Activated naive CD8-positive, alpha-beta T cell treated with anti-CD3 and anti-CD28 coated beads, Interleukin-2, amount 50 U/mL, for 16 hours (primary cell): ENCODE measurements around the gene POLR2L.

Experiments
- DNase-seq: peaks from one replicate; pipeline ENCODE4 v3.0.0-alpha.2; 2020; ENCODE audit warnings: low read depth, low spot score

The POLR2L gene

DNA sequence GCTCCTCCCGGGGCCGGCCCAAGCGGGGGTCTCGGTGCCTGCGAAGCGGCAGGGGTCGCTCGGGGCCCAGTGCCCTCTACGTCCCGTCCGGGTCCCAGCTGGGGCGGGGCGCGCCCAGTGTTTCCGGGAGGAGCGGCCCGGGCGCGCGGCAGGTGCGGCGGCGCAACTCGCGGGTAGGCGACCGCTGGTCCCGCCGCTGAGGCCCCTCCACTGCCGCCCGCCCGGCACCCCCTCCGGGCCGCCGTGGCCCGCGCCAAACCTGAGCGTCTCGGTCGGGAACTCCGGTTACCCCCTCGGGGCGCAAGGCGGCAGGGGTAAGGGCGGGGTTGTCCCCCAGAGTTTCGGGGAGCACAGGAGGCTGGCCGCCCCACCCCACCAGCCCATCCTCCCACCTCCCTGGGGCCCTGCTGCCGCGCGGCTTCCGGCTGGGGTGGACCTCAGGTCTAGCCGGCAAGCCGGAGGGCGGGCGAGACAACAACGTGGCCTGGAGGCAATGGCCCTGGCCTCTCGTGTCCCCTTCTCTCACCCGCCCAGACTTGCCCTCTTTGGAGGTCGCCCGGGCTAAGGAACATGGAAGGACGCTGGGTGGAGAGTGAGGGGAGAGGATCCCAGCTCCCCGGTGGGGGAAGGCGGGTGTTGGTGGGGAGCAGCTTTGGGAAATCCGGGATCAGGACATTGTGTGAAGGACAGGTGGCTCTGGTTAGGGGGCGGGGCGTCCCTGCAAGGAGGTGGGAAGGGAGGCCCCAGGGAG is 15.0 kb downstream of the POLR2L start:
- DNase-seq: no peak

DNA sequence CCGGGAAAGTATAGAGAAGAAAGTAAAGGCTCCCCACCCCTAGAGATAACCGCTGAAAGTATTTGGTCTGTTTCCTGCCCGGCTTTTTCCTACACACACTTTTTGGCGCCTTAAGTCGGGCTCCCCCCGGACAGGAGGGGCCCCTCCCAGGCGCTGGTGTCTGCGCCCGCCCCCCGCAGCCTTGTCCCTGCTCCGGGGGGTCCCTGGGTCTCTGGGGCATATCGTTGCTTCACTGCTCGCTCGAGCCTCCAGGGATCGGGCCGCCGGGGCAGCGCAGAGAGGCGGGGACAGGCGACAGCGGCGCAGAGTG is 15.5 kb downstream of the POLR2L start:
- DNase-seq: no peak

DNA sequence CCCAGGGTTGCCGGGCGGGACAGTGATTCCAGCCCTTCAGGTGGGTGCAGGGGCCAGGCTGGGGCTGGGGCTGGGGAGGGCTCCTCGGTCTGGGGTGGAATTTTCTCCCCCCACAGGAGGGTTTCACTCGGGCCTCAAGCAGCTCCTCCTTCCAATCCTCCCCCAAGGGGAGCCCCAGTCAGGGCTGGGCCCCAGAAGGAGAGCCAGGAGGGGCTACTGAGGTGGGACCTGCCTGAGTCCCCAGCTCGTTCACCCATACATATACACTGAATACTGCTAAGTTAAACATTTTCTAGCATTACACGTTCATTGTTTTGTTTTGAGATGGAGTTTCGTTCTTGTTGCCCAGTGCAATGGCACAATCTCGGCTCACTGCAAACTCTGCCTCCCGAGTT is 16.1 kb downstream of the POLR2L start:
- DNase-seq: no peak

DNA sequence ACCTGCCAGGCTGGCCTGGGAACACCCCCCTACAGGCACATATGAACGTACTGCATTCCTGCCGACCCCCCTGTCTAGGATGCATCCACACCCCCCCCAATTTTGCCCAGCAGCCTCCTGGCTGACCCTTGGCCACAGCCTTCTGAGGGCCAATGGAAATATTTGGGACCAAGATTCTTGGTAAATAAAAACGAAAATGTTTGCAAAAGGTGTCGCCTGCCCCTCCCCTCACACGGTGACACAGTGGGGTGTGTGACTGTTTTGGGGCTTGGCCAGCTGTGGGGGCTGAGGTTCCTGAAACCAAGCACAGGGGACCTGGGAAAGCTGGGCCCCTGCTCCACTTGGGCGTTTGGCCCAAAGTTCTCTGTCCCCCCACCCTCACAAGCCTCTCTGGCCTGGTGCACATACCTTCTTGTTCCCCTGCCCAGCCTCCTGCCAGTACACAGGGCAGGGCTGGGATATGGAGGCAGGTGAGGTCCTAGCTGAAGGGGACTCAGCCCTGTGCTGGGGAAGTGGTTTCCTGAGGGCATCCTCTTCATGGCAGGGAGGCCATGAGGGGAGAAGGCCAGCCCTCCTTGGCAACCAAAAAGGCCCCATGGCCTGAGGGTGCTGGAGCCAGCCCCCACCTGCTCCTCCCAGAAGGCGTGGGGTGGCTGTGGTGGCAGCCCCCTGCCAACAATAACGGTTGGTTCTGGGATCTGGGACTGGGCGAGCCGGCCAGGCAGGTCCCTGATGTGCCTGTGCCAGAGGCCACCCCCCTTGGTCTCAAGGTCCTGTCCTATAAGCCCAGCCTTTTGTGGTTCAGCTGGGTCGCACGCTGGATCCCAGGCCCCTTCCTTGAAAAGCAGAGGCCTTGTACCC is 16.7 kb downstream of the POLR2L start:
- no peak for DNase-seq

DNA sequence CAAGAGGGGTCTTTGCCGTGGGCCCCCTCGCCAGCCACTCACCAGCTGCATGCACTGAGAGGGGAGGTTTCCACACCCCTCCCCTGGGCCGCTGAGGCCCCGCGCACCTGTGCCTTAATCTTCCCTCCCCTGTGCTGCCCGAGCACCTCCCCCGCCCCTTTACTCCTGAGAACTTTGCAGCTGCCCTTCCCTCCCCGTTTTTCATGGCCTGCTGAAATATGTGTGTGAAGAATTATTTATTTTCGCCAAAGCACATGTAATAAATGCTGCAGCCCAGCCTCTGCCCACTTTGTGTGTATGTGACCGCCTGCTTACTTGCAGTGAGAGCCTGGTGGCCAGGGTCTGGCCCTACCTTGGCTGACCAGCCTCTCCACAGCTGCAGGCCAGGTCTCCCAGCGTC is 17.4 kb downstream of the POLR2L start:
- DNase-seq: no peak

DNA sequence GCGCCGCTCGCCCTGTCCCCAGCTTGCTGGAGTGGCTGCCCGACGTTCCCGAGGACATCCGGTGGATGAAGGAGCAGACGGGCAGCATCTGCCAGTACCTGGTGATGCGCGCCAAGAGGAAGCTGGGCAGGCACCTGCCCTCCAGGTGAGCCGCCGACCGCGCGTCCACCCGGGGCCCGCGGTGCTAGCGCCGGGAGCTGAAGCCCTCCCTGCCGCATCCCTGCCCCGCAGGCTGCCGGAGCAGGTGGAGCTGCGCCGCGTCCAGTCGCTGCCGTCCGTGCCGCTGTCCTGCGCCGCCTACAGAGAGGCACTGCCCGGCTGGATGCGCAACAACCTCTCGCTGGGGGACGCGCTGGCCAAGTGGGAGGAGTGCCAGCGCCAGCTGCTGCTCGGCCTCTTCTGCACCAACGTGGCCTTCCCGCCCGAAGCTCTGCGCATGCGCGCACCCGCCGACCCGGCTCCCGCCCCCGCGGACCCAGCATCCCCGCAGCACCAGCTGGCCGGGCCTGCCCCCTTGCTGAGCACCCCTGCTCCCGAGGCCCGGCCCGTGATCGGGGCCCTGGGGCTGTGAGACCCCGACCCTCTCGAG is 17.9 kb downstream of the POLR2L start:
- DNase-seq: no peak

DNA sequence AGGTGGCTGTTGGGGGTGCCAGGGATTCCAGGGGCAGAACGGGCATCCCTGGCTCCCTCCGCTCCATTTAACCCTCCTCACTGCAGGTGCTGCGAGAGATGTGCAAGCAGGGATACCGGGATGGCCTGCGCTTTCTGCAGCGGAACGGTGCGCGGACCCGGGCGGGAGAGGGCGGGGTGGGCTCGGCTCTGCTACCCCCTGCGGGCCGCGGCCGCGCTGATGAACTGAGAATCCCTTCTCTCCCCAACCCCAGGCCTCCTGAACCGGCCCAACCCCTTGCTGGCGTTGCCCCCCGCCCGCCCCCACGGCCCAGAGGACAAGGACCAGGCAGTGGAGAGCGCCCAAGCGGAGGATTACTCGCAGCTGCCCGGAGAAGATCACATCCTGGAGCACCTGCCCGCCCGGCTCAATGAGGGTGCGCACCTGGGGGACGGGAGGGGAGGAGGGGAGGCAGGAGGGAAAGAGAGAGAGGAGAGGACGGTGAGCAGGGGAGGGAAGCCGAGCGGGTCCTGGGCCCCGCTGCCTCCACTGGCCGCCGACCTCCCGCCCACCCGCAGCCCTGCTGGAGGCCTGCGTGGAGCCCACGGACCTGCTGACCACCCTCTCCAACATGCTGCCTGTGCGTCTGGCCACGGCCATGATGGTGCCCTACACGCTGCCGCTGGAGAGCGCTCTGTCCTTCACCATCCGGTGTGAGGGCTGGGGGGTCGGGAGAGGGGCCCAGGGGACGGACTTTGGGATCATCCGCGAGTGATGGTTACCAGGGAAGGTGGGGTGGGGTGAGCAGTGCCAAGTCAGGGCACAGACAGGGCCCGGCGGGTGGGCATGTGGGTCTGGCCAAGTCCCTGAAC is 18.7 kb downstream of the POLR2L start:
- no peak for DNase-seq

DNA sequence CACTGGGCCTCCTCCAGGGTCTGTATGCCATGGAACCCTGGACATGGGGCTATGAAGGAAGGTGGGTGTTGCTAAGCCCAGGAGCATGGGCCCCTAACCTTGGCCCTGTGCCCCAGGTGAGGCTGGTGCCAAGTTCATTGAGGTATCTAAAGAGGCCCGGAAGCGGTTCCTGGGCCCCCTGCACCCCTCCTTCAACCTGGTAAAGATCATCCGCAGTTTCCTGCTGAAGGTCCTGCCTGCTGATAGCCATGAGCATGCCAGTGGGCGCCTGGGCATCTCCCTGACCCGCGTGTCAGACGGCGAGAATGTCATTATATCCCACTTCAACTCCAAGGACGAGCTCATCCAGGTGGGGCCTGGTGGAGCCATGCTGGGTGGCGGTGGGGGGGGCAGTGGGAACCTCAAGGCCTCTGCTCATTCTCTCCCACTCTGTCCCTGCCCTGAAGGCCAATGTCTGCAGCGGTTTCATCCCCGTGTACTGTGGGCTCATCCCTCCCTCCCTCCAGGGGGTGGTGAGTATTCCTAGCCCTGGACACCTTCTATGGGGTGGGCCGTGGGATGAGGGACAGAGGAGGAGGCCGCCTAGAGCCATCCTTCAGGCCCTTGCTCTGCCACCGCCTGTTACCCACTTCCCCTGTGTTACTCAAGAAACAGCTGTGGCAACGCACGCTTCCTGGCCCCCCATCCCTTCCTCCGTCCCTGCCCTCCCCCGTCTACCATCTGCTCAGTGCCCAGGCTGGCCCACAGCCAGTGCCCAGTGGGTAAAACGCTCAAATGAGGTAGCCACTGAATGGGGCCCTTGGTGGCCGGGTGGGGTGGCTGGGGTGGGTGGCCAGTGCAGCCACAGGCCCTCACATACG is 20.6 kb downstream of the POLR2L start:
- DNase-seq: no peak

DNA sequence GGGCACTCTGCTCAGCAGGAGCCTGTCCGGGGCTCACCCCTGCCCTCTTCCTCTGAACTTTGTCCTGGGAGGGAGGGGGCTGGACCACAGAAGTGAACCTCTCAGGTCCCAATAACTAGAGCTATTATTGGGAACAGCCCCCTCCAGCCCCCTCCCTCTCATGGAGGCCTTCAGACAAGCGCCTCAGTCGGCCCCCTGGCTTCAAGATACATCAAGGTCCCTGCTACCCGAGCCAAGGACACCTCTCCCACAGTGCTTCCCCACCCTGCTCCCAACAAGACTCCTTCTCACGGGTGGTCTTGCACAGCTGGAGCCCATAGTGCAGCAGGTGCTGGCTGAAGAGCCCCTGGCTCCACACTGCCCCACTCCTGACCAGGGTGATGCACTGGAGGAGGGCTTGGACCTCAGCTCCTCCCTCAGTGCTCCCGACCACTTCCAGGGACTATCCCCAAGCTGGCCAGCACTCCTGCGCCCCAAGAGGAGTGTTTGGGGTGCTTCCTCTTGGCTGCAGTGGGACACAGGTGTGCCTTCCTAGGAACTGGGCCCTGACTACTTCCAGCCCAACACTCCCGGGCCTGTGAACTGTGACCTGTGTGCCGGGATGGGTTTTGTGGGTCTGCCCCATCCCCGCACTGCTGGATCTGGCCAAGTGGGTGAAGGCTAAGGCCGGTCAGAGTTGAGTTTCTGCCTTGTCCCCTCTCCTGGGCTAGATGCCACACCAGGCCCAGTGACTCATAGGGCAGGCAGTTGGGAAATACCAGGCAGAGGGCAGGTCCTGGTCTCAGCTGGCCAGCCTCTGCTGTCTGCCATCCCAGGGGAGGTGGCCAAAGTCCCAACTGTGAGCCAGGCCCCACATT is 21.4 kb downstream of the POLR2L start:
- DNase-seq: no peak

DNA sequence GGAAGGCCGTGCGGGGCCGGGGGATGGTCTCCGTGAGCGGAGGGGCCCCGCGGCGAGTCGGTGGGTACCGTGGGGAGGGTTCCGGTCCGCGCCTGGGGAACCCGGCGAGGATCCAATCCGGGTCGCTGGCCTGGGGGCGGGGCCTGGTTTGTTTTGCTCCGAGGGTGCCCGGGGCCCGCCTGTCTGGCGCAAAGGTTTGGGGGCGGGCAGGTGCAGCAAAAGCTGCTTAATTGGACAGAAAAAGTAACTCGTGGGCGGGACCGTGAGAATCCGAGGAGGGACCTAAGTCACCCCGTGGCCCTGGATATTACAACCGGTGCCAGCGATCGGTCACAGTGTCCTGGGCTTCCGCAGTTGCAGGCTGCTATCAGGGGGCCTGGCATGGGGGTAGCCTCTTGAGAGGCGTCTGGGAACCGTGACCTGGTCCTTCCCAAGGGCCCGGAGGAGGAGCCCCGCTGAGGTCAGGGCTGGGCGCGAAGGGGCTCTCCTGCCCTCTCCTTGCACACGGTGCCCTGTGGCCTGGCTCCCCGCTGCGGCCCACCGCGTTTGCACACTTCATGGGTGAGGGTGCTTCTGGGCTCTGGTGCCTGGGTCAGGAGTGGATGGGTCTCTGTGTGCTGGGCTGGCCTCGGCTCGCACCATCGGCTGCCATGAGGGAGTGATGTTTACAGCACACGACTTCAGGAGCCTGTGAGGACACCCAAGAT is 22.2 kb downstream of the POLR2L start:
- DNase-seq: peak; percentile 85

DNA sequence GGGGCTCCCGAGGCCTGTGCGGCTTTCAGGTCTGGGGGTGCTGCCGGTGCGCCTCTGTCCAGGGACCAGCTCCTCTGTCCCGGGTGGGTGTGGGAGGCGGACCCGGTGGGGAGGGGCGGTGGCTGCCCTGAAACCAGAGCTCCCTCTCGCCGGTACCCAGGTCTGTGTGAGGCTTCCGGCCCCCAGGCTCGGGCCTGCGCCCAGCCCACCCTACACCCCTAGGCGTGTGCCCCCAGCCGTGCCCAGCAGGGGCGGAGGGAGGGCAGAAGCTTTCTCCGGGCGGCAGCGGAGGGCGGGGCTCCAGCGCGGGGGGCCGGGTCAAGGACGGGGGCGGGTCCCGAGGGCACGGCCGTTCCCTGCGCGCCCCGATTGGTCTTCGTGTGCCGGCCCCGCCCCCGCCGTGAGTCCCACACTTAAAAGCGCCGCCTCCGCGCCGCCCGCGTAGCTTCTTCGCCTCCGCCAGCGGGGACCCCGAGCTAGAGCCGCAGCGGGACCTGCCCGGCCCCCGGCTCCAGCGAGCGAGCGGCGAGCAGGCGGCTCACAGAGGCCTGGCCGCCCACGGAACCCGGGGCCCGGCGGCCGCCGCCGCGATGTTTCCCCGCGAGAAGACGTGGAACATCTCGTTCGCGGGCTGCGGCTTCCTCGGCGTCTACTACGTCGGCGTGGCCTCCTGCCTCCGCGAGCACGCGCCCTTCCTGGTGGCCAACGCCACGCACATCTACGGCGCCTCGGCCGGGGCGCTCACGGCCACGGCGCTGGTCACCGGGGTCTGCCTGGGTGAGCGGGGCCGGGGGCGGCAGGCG is 23.0 kb downstream of the POLR2L start:
- peak; percentile 82 for DNase-seq

DNA sequence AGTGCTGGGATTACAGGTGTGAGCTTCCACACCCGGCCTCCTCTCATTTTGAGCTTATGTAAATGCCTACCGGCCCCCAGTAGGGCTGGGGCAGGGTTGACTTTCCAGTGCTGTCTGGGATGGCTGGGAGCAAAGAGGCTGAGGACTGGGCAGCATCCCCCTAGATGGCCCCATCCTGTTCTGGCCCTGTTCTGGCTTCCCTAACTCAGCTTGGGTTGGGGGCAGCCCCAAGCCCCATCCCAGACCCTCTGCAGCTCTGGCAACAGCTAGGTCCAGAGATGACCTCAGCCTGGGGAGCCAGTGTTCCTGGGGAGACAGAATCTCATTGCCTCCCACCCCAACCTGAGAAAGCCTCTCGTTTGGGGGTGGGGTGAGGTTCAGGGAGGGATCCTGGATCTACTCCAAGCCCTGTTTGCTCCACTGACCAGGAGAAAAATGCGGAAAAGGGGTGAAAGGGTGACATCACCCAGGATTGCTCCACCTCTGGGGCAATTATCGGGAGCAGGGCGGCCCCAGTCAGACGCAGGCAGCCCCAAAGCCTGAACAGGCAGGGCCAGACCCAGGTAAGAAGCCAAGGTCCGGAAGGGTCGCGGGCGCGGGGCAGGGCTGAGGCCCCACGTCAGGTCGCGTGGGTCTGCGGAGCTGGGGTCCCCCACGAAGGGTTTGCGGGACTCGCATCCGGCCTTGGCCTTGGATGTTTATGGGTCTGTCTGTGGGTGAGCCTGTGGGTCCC is 23.8 kb downstream of the POLR2L start, which contains the start of gene PNPLA2:
Gene PNPLA2, plus strand, starts transcription at position 519 of the 733 bp plus-strand sequence. CDS start 805 bp downstream, outside the sequence.
- no peak for DNase-seq

DNA sequence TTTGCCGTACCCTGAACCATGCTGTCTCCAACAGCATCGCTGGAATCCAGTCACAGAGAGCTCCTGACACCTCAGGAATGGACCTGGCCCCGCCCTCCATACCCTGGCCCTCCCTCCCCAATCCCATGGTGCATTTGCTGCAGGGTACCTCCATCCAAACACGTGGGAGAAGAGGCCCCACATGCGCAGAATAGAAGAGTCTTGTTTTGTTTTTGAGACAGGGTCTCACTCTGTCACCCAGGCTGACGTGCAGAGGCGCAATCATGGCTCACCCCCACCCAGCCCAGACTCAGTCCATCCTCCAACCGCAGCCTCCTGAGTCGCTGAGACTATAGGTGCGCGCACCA is 25.9 kb downstream of the POLR2L start:
- no peak for DNase-seq

DNA sequence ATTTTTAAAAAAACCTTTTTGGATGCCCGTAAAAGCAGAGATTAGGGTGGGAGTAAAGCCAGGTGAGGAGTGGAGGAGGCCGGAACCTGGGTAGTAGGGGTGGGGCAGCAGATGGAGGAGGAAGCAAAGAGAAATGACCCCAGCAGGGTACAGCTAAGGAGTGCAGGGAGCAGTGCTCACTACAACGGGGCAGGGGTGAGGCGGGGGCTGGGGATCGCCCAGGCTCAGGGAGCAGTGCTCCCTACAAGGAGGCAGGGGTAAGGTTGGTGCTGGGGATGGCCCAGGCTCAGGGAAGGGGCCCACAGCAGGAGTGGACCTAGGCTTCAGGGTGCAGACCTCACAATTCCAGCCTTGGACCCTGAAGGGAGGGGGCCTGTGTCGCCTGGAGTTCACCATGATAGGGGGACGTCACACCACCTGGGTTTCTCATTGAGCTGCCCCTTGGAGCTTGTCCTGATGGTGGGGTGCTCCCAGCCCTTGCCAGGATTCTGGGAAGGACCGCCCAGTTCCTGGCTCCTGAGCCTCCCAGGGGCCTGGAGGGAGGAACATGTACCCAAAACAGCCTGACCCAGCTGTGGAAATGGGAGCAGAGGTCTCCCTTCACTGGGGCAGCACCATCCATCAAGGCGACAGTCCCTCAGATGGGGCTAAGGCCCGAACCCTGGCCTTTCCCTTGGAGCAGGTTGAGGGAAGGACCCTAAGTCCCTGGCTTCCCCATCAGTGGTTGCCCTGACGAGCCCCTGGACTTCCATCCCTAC is 26.5 kb downstream of the POLR2L start:
- DNase-seq: no peak

DNA sequence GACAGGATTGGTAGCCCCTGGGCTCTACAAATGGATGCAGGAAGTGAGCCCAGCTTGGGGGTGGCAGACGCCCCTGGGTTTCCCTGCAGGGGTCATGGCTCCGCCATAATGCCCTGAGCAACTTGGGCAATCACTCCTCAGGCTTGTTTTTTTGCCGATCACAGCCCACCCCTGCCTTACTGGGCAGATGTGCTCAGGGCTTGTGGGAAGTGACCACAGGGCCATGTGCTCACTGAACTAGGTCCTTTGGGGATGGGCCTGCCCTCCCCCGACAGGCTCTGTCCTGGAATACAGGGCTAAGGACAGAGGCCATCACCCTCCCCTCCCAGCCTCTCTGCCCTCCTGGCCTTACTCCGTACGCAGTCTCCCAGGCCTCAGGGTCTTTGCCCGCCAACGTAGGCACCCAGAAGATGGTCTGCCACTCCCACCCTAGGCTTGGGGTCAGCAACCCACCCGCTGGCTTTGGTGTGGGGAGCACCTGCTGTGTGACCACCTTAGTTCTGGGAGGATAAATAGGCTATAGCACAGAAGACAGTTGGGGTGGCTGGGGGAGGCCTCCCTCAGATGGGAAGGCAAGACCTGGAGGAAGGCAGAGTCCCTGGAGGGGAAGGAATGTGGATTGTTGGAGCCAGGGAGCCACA is 28.8 kb downstream of the POLR2L start:
- DNase-seq: no peak

DNA sequence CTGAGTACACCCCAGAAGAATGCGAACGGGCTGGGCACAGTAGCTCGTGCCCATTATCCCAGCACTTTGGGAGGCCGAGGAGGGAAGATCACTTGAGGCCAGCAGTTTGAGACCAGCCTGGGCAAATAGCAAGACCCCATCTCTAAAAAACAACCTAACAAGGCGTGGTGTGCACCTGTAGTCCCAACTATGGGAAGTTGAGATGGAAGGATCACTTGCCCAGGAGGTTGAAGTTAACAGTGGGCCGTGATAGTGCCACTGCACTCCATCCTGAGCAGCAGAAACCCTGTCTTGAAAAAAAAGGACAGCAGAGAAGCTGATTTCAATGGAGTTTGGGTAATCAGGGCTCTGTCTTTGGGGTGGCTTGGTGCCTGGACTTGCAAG is 29.3 kb downstream of the POLR2L start:
- no peak for DNase-seq

DNA sequence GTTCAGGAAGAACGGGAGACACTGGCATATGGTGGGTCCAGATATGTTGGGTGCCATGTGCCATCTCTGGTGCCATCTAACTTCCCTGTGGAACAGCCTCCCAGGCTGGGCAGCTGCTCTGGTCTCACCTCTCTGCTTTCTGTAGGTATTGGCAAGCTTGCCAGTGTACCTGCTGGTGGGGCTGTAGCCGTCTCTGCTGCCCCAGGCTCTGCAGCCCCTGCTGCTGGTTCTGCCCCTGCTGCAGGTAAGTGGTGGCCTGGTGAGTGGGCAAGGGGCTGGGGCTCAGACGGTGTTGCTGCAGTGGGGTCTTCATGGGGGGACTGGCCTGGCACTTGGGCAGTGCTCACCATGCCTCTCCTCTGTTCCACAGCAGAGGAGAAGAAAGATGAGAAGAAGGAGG is 29.9 kb downstream of the POLR2L start:
- no peak for DNase-seq
